HG03097 (cell line): ENCODE results near the gene RGL1.

ENCODE experiments used
- ATAC-seq: cut with Tn5 transposase; IDR thresholded peaks from one replicate; pipeline ENCODE4 v1.9.1; 2021; ENCODE audit not compliant: unreplicated experiment, low FRiP score

The RGL1 gene

DNA sequence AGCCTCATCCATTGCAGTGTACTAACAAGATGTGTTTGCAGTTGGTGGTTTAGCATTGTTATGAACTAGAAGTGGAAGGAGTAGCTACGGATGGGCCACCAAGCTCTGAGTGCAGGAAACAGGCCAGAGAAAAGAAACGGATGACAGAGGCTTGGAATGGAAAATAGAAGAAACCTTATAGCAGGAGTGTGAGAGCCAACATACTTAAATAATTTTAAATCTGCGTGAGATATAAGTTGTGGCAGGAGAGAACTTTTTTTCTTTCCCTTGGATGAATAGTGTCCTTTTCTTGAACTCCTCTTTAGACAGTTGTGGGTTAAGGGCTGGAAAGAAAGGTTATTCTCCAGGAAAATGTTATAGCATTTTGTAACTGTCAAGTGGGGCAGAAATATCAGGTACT, 54.2 kb downstream of the RGL1 start:
- no peak for ATAC-seq

DNA sequence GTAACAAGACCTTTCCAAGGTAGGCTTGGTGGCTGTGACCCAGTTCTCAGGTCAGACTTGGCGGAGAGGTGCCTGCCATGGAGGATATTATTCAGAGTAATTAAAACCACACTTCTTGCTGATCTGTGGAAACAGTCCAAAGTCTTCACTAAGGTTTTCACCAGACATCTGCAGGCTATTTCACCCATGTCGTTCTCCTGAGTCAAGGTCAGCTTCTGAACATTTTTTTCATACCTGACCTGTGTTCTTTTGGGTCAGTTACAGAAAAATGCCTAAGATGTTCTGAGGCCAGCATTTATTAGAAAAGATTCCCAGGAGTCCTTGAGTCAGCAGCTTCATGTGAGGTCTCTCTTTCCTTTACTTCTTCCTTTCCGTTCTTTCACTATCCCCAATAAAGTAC, 54.9 kb downstream of the RGL1 start:
- ATAC-seq = no peak

DNA sequence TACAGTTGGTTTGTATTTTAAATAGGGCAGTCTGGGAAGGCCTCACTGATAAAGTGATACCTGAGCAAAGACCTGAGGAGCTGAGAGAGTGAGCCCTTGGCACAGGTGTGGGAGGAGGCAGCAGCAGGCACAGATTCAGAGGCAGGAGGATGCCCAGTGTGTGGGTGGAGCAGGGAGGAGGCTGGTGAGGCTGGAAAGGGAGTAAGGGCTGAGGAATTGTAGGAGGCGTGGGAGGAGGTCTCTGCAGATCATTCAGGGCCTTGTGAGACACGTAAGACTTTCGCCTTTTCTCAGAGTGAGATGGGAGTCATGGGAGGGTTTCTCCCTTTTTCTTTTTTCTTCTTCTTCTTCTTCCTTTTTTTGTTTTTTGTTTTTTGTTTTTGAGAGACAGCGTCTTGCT, 58.0 kb downstream of the RGL1 start:
- ATAC-seq = no peak

DNA sequence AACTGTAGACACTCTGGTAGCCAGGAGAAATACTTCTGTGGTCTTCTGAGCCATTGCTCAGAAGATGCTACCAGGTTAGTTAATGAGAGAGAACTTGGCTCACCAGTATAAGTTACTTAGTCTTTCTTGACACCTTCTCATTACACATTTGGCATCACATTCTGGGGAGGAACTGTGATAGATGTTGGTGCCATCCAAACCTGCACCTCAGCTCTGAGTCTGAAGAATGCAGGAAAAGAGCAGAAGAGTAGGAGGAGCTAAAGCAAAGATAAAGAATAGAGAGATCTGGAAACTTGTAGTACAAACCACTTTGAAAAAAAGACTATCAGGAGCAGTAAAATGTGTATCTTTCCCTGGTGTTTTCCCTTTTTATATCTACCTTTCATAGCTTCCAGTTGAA, 58.9 kb downstream of the RGL1 start:
- no peak for ATAC-seq

DNA sequence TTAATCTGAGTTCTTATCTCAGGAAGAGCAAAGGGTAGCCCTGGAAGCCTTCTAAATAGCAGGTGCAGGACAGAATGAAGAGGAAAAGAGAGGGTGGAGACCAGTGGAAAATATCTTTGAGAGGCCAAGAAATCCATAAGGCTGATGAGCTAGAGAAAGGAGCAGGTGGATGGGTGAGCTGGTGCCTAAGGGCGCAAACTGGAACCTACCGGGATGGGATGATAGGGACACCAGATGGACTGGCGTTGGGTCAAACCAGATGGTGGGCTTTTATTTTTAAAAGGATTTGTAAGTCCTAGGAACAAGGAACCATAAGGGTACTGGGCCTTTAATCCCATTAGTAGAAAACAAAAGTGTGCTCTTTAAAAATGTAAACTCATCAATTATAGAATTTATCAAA, 59.7 kb downstream of the RGL1 start:
- ATAC-seq = no peak

DNA sequence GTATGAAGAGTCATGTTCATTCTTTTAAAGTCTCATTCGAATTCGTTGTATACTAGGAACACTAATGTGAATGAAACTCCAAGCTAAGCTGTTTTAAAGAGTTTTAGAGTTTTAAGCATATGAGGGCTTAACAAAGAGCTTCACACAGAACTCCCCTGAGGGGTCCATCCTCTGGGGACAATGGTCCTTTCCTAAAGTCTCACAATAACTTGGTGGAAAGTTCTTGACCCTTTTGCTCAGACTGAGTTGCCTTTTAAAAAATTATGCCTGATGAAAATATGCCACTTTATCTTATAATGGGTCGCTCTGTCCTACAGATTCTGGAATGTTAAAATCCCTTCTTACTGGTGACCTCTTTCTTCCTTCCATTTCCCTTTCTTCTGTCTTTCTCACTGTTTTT, 64.3 kb downstream of the RGL1 start:
- ATAC-seq = no peak

DNA sequence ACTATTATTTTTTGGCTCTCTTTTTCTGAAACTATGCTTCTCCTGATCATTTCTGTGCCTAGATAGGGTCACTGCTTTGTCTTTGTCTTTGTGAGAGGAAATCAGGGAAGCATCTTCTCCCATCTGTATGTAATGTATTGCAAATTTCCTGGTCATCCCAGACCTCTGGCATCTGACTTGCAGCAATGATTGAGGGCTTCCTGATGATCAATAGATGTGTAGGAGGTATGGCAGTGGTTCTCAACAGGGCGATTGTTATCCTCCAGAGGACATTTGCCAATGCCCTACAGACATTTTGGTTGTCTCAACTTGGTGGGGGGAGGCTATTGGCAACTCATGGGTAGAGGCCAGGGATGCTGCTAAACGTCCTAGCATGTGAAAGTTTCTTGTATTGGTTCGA, 64.7 kb downstream of the RGL1 start:
- ATAC-seq = no peak

DNA sequence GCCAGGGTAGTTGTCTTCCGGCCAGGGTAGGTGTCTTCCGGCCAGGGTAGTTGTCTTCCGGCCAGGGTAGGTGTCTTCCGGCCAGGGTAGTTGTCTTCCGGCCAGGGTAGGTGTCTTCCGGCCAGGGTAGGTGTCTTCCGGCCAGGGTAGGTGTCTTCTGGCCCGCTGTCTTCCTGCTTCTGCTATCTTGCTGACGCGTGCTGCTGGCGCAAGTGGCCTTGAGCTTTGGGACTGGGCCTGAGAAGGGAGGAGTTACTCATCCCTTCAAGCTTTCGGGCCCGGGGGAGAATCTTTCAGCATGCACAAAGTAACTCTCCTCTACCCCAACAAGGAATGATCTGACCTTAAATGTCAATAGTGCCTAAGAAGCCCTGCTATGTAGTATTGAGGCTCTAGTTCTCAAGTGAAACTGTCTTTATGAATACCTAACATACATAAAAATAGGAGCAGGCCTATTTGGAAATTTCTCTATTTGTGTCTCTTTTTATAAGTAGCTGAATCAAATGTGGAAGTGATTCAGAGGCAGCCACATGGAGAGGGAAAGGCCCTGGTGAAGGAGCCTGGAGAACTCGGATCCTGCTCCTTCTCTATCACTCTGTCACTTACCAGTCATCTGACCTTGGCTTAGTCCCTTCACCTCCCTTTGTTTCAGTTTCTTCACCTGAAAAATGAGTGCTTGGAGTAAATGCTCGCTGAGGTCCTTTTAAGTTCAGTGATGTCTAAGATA, 65.6 kb downstream of the RGL1 start:
- no peak for ATAC-seq

DNA sequence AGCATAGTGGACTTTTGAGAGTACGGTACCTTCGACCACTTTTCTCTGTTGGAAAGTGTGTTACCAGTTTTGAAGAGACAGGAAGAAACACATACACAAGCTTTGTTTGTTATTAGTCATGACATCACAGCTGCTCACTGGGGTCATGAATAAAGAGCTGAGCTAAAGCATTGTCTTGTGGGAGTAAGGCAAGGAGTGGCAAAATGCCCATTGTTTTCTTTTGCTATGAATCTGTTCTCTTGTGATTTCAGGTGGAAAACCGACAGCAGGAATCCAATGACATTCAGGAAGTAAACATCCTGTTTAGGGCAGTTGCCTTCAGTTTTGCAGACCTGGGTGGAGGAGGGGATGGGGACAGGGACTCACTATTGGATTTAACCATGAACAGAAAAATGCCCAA, 66.2 kb downstream of the RGL1 start:
- no peak for ATAC-seq

DNA sequence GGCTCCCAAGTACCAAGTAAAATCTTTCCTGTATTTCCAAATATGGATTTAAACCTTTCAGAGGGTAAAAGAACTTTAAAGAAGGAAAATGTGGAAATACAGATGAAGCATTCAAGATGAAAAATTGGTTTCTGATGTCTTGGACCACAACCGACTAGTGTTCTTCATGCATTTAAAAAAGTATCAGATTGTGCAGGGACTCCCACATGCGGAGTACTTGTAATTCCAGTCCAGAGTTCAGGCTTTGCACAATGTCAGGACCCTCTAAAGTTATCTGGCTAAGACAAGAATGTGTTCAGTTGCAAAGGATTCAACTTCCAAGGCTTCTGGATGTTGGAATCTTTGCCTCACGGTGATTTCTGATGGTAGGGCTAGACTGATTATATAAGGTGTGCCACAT, 66.7 kb downstream of the RGL1 start:
- ATAC-seq = no peak

DNA sequence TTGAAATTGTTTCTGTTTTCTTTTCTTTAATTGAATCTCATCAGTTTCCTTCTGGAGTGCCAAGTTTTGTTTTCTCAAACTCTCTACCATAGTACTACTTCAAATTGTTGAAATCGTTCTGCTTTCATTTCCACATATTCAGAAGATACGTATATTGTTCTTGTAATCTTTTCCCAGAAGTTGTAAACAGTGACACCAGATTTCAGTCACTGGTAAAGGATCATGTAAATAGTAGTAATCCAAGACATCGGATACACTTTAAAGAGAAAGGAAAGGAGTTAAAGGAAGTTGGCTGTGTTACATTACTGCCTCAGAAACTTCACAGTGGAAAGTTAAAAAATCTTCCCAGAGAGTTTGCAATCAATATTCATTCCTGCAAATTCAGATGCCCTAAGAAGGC, 67.5 kb downstream of the RGL1 start:
- no peak for ATAC-seq

DNA sequence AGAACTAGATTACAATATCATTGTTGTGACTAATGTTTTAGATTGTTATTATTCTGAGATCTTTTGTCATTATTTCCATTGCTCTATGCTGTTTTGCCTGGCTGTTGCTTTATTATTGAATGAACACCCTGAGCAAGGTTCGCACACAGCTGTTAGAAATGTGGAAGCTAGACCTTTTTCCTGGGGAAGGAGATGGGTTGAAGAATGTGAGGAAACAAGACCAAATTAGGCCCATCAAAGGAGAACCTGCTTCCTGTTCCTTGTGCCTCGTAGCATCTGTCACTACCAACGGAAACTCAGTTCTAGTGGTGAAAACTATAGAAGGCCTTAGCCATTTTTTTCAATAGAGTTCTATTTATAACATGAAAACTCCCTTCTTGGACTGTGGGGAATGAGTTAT, 68.7 kb downstream of the RGL1 start:
- ATAC-seq = no peak

DNA sequence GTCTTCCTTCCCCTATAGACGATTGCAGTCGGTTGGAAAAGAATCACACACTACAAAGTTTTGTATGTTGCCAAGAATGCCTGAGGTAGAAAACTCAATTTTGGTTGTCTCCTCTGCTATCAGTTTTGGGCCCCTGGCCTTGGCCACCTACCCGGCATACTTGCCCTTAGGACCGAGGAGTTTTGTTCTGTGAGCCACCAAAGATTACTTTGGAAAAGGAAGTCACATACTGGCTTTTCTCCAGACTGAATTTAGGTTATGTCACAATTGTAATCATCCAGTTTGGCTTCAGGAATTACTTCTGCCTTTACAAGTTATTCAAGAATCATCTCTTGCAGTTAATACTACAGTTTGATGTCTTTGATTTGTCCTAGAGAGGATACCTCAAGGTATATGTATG, 71.4 kb downstream of the RGL1 start:
- ATAC-seq = no peak

DNA sequence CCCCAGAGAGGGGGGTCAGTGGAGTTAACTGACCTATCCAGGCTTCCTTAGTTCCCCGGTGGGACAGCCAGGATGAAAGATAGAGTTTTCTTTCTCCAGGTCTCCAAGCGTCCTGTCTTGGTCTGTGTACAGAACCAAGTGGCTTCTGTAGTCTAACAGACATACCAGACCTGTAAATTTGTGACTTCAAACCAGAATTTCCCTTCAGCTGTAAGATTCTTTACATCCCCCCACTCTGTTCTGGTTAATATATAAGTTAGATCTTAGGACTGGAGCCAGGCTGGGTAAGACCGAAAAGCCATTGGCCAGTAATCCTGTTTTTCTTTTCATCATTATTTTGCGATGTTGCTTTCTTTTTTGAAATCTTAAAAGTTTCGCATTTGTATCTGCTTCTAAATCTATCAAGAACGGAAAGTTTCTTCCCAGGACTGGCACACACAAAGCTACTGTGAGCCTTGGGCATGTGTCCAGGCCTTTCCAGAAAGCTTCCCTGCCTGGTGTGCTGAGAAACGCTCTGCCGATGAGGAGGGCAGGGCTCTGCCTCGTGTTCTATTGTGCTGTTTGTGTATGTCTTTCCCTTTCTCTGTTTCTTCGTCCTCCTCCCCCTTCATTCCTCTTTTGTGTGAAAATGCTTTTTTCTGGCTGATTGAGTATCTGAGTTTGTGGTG, 72.3 kb downstream of the RGL1 start:
- ATAC-seq = no peak

DNA sequence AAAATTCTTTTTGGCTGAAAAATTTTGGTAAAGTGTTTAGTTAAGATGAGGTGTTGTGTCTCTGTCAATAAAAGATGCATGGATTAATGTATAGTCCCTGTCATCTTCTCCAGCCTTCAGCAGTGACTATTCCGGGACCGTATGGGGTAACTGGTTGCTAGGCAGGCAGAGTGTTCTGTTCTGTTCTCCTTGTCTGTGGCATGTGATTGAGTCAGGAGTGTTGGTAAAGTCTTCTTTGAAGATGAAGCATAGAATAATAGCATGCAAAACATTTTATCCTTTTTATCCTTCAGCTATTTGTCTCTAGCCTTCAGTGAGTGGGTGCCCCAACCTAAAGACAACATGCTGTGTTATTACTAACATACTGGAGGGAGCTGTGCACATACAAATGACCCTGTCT, 74.6 kb downstream of the RGL1 start:
- ATAC-seq = no peak

DNA sequence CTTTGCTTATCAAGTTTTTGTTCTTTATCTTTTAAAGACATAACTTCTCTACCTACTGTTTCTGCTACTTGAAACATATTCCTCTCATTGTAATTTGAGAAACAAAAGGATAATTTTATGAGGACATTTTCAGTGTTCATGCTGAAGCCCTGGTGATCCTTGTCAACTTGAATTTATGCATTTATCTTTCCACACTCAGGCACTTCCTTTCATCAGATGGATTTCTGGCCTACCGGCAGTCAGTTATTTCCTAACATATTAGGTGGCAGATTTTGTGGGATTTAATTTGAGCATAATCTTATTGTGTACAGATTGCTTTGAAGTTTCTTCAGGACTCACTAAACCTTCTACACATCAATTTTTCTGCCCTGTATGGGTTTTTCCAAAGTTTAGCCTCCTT, 75.0 kb downstream of the RGL1 start:
- no peak for ATAC-seq

DNA sequence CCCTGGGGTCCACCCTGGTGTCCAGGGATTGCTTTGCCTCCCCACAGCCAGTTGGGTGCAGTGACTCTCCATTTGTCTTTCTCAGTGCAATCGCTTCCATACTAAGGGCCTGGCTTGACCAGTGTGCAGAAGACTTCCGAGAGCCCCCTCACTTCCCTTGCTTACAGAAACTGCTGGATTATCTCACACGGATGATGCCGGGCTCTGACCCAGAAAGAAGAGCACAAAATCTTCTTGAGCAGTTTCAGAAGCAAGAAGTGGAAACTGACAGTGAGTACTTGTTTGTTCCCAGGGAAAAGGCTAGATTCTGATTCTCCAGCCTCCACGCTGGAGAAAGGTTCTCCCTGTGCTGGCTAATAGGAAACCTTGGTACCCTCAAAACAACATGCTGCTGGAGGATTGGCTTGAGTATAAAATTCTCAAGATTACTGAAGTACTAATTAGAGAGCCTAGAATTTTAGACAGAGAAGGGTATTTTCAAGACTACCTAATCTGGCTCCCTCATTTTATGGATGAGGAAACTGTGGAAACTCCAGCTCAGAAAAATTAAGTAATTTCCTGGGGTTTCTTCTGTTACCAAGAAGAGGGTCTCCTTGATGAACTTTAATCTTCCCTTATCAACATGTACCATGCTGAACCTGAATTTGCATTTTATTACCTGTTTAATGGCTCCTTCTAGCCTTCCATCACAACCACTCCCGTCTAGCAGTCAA, 75.8 kb downstream of the RGL1 start:
- ATAC-seq = no peak

DNA sequence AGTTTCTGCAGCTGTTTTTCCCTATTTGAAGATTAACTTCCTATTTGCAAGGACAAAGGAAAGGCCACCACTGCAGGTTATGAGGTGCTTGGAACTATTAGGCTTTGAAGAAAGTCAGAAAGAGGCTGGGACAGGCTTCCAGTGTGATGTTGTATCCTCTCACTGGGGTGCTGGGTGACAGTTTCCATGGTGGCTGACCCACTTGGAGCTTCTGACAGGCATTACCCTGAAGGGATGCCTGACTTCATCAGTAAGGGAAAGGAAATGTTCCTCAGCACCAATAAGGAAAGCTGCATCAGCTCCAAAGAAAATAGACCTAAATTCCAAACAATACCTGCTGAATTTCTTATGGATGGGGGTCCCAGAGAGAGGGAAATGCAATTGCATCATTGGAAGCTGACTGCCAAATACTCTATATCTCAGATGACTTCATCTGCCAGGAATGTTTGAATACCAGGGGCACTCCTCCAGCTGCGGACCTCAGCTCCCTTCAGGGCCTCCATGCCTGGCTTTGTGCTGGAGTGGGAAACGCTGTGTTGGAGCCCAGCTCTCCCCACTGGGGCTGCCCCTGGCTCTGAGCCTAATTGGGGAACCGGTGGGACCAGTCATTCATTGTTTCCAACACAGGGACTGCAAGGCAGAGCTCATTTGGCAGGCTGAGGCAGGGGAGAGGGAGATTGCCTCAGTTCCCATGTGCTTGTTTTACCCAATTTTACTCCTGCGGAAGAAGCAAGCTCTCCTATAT, 76.6 kb downstream of the RGL1 start:
- no peak for ATAC-seq

DNA sequence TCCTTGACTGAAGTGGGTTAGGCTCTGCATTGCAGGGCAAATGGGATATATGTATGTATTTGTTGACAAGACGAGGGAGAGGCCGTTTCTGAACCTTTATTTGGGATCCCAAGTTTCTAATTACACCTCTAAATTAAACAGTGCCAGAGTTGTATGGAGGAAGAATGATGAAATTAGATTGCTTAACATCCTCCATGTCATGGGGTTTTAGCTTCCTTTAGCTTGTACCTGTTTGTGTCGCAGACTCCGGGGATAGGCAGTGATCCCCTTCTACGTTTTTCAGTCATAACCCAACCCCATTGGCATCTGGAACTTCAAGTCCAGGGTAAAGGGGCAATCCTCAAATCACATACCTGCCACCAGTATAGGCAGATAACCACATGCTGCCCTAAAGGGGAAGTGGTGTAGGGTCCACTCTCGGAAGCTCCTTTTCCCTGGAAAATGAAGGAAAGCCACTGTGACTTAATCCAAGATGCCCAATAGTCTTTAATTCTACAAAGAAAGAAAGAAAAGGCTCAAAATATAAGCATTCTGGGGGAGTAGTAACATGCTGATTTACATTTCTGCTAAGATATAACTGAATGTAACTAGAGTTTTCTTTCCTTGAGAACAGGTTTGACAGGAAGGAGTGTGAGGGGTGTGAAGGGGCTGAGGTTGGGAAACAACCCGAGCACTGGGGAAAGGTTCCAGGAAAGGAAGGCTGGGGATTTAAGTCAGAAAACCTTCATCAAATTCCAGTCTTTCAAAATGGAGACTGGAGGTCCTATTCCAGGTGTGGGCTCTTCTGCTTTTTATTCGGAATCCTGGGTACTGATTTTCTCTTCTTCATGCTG, 77.6 kb downstream of the RGL1 start:
- ATAC-seq = no peak

DNA sequence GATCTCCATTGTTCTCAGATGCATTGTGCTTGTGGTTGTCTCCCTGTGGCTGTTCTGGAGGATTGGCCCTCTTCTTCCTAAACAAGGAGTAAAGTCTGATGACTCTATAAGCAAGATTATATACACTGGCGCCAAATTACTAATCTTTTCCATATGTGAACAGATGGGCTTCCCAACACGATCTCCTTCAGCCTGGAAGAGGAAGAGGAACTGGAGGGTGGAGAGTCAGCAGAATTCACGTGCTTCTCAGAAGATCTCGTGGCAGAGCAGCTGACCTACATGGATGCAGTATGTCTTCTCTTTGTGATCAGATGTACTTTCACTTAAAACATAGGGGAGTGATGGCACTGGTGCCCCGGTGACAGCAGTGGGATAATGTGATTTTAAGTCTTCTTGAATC, 78.7 kb downstream of the RGL1 start:
- no peak for ATAC-seq
